Cardiac muscle cell (in vitro differentiated cells and primary cell): ENCODE results near the gene ANKLE2. TPM values are rescaled to one million over a fixed set of nuclear protein-coding genes. Genes with fewer than 3 reads are reported as not detected.

Experiments used
- DNase-seq, 2 donors: peaks; one replicate each; pipeline versions ENCODE4 v3.0.0 to v3.0.0-alpha.2; 2010 to 2017; ENCODE audit warnings: low read depth in 1 of 2, low spot score in 1 of 2
- H3K27ac ChIP-seq: fragments of 200-600 bp; sonication (generic); 2 replicates; pipeline ENCODE4 v1.5.1; 2016
- H3K27me3 ChIP-seq: fragments of 200-600 bp; sonication (generic); 2 replicates; pipeline ENCODE4 v1.6.0; 2016; ENCODE audit warnings: control low read depth
- H3K36me3 ChIP-seq: fragments of 200-600 bp; sonication (generic); 2 replicates; pipeline ENCODE4 v1.5.1; 2016; ENCODE audit warnings: control low read depth
- H3K4me1 ChIP-seq: fragments of 200-600 bp; sonication (generic); 2 replicates; pipeline ENCODE4 v1.8.1; 2017; ENCODE audit warnings: low read depth, mild to moderate bottlenecking, mixed run types
- H3K4me3 ChIP-seq: fragments of 200-600 bp; sonication (generic); 2 replicates; pipeline ENCODE4 v1.5.1; 2016; ENCODE audit warnings: mild to moderate bottlenecking
- H3K9me3 ChIP-seq: fragments of 200-600 bp; sonication (generic); 2 replicates; pipeline ENCODE4 v1.5.1; 2017; ENCODE audit warnings: low read depth, mild to moderate bottlenecking, control low read depth
- polyA plus RNA-seq: library from polyadenylated mRNA; unstranded; fragments of >200 nt; fragmentation: Nextera tagmentation; extraction: Ambion mirVana; gene quantifications from 2 replicates; pipeline ENCODE4 v1.2.1, GENCODE V29; 2016
- total RNA-seq: library from RNA; depleted of rRNA; stranded (reverse); fragments of >200 nt; gene quantifications from 2 replicates; pipeline ENCODE4 v1.2.3, GENCODE V29; 2016
- TF ChIP-seq, protein P1 (sequence below): IDR thresholded peaks from 2 replicates; pipeline ENCODE4 v1.5.1; 2012; ENCODE audit warnings: low read depth, mild to moderate bottlenecking, low read length

The ANKLE2 gene
- total and polyA plus RNA-seq, 2 experiments from 2014 or later, result 27.8 to 37.9 TPM

DNA sequence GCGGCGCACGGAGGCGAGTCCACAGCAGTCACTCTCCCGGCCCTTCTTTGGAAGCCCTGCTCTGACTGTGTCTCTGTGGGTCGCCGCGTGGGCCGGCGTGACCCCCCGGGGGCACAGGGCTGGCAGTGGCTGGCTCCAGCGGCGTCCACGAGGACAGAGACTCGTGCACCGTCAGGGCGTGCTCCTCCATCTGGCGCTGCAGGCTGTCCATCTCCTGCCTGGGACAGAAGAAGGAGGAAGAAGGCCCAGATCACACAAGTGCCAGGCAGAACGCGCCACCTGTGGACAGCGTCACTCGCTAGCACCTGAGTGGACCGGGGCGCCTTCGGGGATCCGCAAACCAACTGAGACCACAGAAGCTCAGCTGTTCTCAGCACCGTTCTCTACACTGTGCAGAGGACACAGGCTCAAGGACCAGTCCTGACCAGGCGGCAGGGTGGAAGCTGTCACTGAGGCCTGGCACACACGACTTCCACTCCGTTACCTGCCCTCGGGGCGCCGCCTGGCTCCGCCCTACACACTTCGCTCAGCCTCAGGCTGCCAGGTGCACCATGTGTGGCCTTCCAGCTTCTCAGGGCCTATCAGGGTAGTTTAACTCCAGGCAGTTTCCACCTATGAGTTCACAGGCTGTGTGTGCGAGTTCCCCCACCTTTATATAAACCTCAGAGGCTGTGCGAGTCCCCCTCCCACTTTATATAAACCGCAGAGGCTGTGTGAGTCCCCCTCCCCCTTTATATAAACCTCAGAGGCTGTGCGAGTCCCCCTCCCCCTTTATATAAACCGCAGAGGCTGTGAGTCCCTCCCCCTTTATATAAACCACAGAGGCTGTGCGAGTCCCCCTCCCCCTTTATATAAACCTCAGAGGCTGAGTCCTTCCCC is 11.7 kb upstream of the ANKLE2 start:
- Histone ChIP-seq H3K9me3 (no peaks in the 10 kb centered on the region), H3K27me3 (no peaks in the 10 kb centered on the region), H3K36me3 (peaks cover 55% of the 10 kb centered on the region), H3K27ac (no peak overlapping the region), H3K4me3 (no peak overlapping the region), H3K4me1 (no peaks in the 10 kb centered on the region)
- TF ChIP-seq, protein P1, sequence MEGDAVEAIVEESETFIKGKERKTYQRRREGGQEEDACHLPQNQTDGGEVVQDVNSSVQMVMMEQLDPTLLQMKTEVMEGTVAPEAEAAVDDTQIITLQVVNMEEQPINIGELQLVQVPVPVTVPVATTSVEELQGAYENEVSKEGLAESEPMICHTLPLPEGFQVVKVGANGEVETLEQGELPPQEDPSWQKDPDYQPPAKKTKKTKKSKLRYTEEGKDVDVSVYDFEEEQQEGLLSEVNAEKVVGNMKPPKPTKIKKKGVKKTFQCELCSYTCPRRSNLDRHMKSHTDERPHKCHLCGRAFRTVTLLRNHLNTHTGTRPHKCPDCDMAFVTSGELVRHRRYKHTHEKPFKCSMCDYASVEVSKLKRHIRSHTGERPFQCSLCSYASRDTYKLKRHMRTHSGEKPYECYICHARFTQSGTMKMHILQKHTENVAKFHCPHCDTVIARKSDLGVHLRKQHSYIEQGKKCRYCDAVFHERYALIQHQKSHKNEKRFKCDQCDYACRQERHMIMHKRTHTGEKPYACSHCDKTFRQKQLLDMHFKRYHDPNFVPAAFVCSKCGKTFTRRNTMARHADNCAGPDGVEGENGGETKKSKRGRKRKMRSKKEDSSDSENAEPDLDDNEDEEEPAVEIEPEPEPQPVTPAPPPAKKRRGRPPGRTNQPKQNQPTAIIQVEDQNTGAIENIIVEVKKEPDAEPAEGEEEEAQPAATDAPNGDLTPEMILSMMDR, result no peak
- DNase-seq, result no peak

DNA sequence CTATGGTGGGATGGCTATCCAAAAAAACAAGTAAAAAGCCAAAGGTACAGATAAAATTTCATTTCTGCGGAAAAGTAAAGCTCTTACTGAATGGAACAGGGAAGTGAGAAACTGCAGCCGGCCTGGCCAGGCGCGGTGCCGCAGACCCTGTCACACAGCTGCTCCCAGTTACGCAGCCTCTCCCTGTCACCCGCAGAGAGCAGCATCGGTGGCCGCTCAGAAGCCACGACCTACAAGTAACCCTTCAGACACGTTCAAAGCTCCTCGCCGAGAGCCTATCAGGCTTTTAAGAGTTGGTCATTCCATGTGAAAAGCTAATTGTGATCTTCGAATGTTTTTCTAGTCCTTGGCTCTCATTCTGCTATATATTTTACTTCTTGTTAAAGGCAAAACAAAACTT is 11.0 kb upstream of the ANKLE2 start:
- H3K36me3 ChIP-seq, result peaks cover 50% of the 10 kb centered on the region
- H3K27me3 ChIP-seq, result no peaks in the 10 kb centered on the region
- no peaks in the 10 kb centered on the region for H3K9me3 ChIP-seq
- H3K4me3 ChIP-seq, result no peak overlapping the region
- no peak for DNase-seq
- peaks cover 3% of the 10 kb centered on the region for H3K4me1 ChIP-seq
- TF ChIP-seq, protein P1, result no peak
- no peak overlapping the region for H3K27ac ChIP-seq

DNA sequence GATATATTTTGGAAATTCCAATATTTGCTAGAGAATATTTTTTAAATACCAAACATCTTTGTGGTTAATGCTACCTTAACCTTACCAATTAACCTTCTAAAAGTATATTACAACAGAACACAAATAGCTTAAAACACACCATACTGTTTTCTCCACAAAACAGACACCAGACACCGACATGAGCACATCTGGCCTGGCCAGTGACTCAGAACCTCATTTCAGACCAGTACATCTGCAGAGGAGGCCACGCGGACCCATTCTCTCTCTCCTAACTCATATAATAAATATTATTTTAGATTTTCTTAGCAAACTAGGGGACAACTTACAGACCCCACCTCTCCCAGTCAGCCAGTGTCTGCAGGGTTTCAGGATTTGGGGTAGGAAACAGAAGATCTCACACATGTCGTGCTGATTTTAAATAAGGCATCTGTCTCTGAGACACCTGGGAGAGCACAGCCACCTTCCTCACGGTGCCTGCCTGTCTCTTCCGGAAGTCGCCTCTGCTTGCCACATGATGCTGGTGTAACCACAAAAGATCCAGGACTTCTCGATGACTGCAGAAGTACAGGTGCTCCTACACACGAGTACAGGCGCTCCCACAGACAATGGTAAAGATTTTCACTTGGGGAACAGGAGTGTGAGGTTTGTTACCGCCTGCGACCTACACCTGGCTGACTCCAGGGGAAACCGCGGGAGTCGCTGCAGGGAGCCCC is 9.7 kb upstream of the ANKLE2 start:
- Histone ChIP-seq H3K4me3 (no peak overlapping the region), H3K27me3 (no peaks in the 10 kb centered on the region), H3K4me1 (peaks cover 5% of the 10 kb centered on the region), H3K27ac (no peak overlapping the region), H3K36me3 (peaks cover 40% of the 10 kb centered on the region), H3K9me3 (no peaks in the 10 kb centered on the region)
- no peak for DNase-seq
- TF ChIP-seq, protein P1, result no peak

DNA sequence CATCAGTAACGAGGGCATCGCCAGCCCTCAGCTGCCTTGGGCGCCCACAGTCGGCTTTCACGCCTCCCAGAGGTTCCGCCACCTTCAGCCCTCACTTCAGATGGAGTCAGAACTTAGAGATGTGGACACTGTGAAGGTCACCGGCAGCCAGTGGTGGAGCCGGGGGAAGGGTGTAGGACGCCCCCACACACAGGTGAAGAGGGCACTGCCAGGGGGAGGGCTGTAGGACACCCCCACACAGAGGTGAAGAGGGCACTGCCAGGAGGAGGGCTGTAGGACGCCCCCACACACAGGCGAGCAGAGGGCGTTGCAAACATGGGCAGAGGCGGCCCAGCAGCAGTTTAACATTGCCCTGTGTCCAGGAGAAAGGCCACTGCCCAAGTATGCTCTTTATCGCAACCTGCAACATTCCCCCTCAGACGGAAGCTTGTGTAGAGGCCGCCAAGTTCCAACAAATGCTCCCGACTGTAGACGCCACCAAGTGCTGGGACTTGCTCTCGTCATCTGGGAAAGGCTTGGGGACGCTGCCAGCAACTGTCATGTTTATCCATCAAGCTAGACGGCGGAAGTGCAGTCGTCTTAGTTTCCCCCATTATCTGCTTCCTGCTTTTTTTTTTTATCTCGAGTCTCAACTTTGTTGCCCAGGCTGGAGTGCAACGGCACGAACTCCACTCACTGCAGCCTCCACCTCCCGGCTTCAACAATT is 4.9 kb upstream of the ANKLE2 start:
- TF ChIP-seq, protein P1, result no peak
- peak overlapping the region; percentile 84 for H3K27ac ChIP-seq
- DNase-seq, result peak; percentile 38 to 68

DNA sequence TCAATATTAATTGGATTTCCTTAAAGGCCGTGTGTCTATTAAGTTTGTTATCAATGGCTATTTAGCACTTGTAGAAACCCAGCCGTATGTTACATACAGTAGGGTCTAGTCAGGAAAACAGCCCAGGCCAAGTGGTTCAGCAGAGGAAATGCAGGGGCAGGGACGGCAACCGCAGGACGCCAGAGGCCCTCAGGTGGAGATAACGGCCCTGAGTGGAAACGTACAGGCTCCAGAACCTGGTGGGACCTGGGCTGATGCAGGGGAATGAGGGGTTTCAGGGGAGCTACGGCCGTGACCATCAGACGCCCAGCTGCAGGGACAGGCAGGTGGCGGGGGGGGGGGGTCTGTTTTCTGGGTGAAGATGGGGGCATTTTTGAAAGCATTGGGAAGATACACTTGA is 3.7 kb upstream of the ANKLE2 start:
- Histone ChIP-seq H3K9me3 (no peaks in the 10 kb centered on the region), H3K27me3 (no peaks in the 10 kb centered on the region), H3K4me1 (peaks cover 8% of the 10 kb centered on the region), H3K36me3 (peaks cover 2% of the 10 kb centered on the region), H3K4me3 (no peak overlapping the region), H3K27ac (peak overlapping the region; percentile 24)
- no peak for DNase-seq
- TF ChIP-seq, protein P1, result no peak

More for the DNA sequence above, 4.9 kb upstream of the ANKLE2 start:
- Histone ChIP-seq H3K27me3 (no peaks in the 10 kb centered on the region), H3K9me3 (no peaks in the 10 kb centered on the region), H3K4me1 (peaks cover 8% of the 10 kb centered on the region), H3K4me3 (no peak overlapping the region), H3K36me3 (peaks cover 9% of the 10 kb centered on the region)
